A673 (cell line): ENCODE data around the gene CNTN5. TPM values are rescaled to one million over a fixed set of nuclear protein-coding genes. Genes with fewer than 3 reads are reported as not detected.

Experiments
- BruUV-seq: library from RNA; stranded (reverse); fragments of 400-500 nt; replicated peaks from 2 replicates; lab custom pipeline; 2021; lab: Mats Ljungman, UMichigan
- CTCF ChIA-PET: fragments of 300-600 bp; sonication (Branson Sonifier 250); formaldehyde crosslinking; loops from one replicate; lab custom pipeline; 2022; ENCODE audit warnings: antibody characterized with exemption; lab: Charles Lee
- POLR2A ChIA-PET: fragments of 300-600 bp; sonication (Branson Sonifier 250); formaldehyde crosslinking; loops from one replicate; lab custom pipeline; 2022; ENCODE audit warnings: antibody characterized with exemption; ENCODE audit not compliant: low non-redundant PET; lab: Charles Lee
- DNase-seq: peaks from one replicate; pipeline ENCODE4 v3.0.0-alpha.2; 2015; ENCODE audit warnings: low spot score
- H3K27ac ChIP-seq: fragments of 200-600 bp; sonication (generic); 2 replicates; pipeline ENCODE4 v1.5.1; 2016; ENCODE audit warnings: mixed run types, low read depth, mild to moderate bottlenecking, mixed read lengths, antibody characterized with exemption, low read length; ENCODE audit not compliant: poor library complexity, severe bottlenecking
- H3K27me3 ChIP-seq: fragments of 200-600 bp; sonication (generic); replicated peaks from 2 replicates; pipeline ENCODE4 v1.6.1; 2017; ENCODE audit warnings: mixed run types, low read depth, mild to moderate bottlenecking, mixed read lengths, antibody characterized with exemption, low read length; ENCODE audit not compliant: insufficient read depth, poor library complexity
- H3K36me3 ChIP-seq: fragments of 200-600 bp; sonication (generic); 2 replicates; pipeline ENCODE4 v1.6.1; 2016; ENCODE audit warnings: mixed run types, mild to moderate bottlenecking, mixed read lengths, antibody characterized with exemption, low read length; ENCODE audit not compliant: insufficient read depth, poor library complexity, severe bottlenecking
- H3K4me1 ChIP-seq: fragments of 200-600 bp; sonication (generic); 2 replicates; pipeline ENCODE4 v1.6.1; 2017; ENCODE audit warnings: mixed run types, mild to moderate bottlenecking, mixed read lengths, antibody characterized with exemption, low read length; ENCODE audit not compliant: insufficient read depth, poor library complexity, severe bottlenecking
- H3K4me3 ChIP-seq: fragments of 200-600 bp; sonication (generic); 2 replicates; pipeline ENCODE4 v1.5.1; 2016; ENCODE audit warnings: low read depth, mixed run types, mild to moderate bottlenecking, mixed read lengths, low read length; ENCODE audit not compliant: poor library complexity, severe bottlenecking
- H3K9me3 ChIP-seq: fragments of 200-600 bp; sonication (generic); 2 replicates; pipeline ENCODE4 v1.6.1; 2016; ENCODE audit warnings: mixed run types, low read depth, mild to moderate bottlenecking, mixed read lengths, antibody characterized with exemption, low read length; ENCODE audit not compliant: poor library complexity, severe bottlenecking
- CTCF ChIP-seq: fragments of 300-800, 200-600 bp; sonication (generic); conservative IDR thresholded peaks from 2 replicates; pipeline ENCODE4 v1.5.1; 2017; ENCODE audit warnings: low read depth, mild to moderate bottlenecking, antibody characterized with exemption, low read length, moderate library complexity, mixed read lengths
- EZH2 ChIP-seq: fragments of 200-600 bp; sonication (generic); IDR thresholded peaks from 2 replicates; pipeline ENCODE4 v1.6.1; 2017; ENCODE audit warnings: borderline replicate concordance, low read depth, mild to moderate bottlenecking, mixed read lengths, antibody characterized with exemption, low read length; ENCODE audit not compliant: poor library complexity, severe bottlenecking
- intact Hi-C: fragments of 100-400 bp; cut with micrococcal nuclease; formaldehyde crosslinking; loops from one replicate; pipeline ENCODE4 v1.10.0; 2022; ENCODE audit not compliant: unreplicated experiment
- total RNA-seq: library from RNA; stranded (reverse); gene quantifications from 2 replicates; pipeline ENCODE4 v1.2.3, GENCODE V29; 2021

Gene CNTN5
- total RNA-seq, 1 experiment from 2014 or later = 0.80 TPM

- H3K4me1 ChIP-seq = peaks cover 17% of the 10 kb centered on the region
- TF ChIP-seq EZH2 = no peak
- no peak for TF ChIP-seq CTCF
- H3K36me3 ChIP-seq = no peaks in the 10 kb centered on the region
- ChIA-PET CTCF (no interaction called here), POLR2A (no interaction called here)
- H3K4me3 ChIP-seq = no peak overlapping the region
- no TSS peak for BruUV-seq
- no peak overlapping the region for H3K27ac ChIP-seq
- H3K27me3 ChIP-seq = no peaks in the 10 kb centered on the region
- no peaks in the 10 kb centered on the region for H3K9me3 ChIP-seq
- intact Hi-C loops = no loop called here
- no peak for DNase-seq
Measured at GRCh38 chr11:99171330-99171729, 150.6 kb downstream of the CNTN5 start.

- no peak overlapping the region for H3K4me3 ChIP-seq
- TF ChIP-seq CTCF (no peak), EZH2 (no peak)
- intact Hi-C loops = no loop called here
- no peak overlapping the region for H3K27ac ChIP-seq
- H3K27me3 ChIP-seq = no peaks in the 10 kb centered on the region
- no TSS peak for BruUV-seq
- H3K9me3 ChIP-seq = no peaks in the 10 kb centered on the region
- no peaks in the 10 kb centered on the region for H3K36me3 ChIP-seq
- ChIA-PET POLR2A (no interaction called here), CTCF (no interaction called here)
- no peak for DNase-seq
- H3K4me1 ChIP-seq = no peaks in the 10 kb centered on the region
Measured at GRCh38 chr11:99176430-99176829, 155.7 kb downstream of the CNTN5 start.

- intact Hi-C loops = no loop called here
- Histone ChIP-seq H3K4me3 (no peak overlapping the region), H3K27me3 (no peaks in the 10 kb centered on the region), H3K9me3 (no peaks in the 10 kb centered on the region), H3K4me1 (no peaks in the 10 kb centered on the region), H3K27ac (no peak overlapping the region), H3K36me3 (no peaks in the 10 kb centered on the region)
- TF ChIP-seq EZH2 = no peak
- TF ChIP-seq CTCF = no peak
- DNase-seq = no peak
- no TSS peak for BruUV-seq
- ChIA-PET POLR2A (interaction anchor here (0.6 kb wide), 1 partner anchor 11 kb away, joined by 10 read pairs; no protein-coding TSS in a partner anchor), CTCF (no interaction called here)
Measured at GRCh38 chr11:99177446-99177845, 156.7 kb downstream of the CNTN5 start.
